A549 (cell line): Measurements from ENCODE around the gene NGFR. TPM values are rescaled to one million over a fixed set of nuclear protein-coding genes. Genes with fewer than 3 reads are reported as not detected.

ENCODE experiments used
- ATAC-seq, 2 experiments: fragments of 200-7000 bp in 1 of 2; fragments of >200 bp in 1 of 2; cut with Nextera tagmentation in 1 of 2; cut with Tn5 transposase in 1 of 2; 3 replicates each; pipeline versions ENCODE4 v1.8.0 to v1.9.1; 2018 to 2020; ENCODE audit warnings: mild to moderate bottlenecking in 1 of 2, moderate library complexity in 1 of 2
- CTCF ChIA-PET: fragments of 300-600 bp; sonication (Branson Sonifier 250); formaldehyde crosslinking; extraction: SDS; loops from one replicate; lab custom pipeline; 2021; ENCODE audit warnings: antibody characterized with exemption, inconsistent platforms; lab: Yijun Ruan, JAX
- POLR2A ChIA-PET: fragments of 350-600 bp; formaldehyde crosslinking; extraction: SDS; loops from one replicate; lab custom pipeline; 2021; ENCODE audit warnings: antibody characterized with exemption, inconsistent platforms; lab: Yijun Ruan, JAX
- DNase-seq, 2 experiments: peaks; one replicate each; pipeline versions ENCODE4 v3.0.0 to v3.0.0-alpha.2; 2011 to 2016; ENCODE audit warnings: low read depth in 1 of 2, low spot score in 1 of 2
- FAIRE-seq: peaks from 2 replicates; lab custom pipeline; 2011; peaks lifted over from hg19 to GRCh38; lab: Jason Lieb, UNC
- H3K27ac ChIP-seq, 2 experiments: fragments of >200 bp; sonication (Bioruptor Twin); formaldehyde crosslinking; 3 replicates each; pipeline ENCODE4 v1.5.1; 2016 to 2017
- H3K4me1 ChIP-seq: fragments of >200 bp; sonication (Bioruptor Twin); formaldehyde crosslinking; 3 replicates; pipeline ENCODE4 v1.6.1; 2016
- H3K4me2 ChIP-seq: fragments of >200 bp; sonication (Bioruptor Twin); formaldehyde crosslinking; 3 replicates; pipeline ENCODE4 v1.6.1; 2016
- H3K4me3 ChIP-seq: fragments of >200 bp; sonication (Bioruptor Twin); formaldehyde crosslinking; 3 replicates; pipeline ENCODE4 v1.5.1; 2016
- H3K9me3 ChIP-seq: fragments of >200 bp; sonication (Bioruptor Twin); formaldehyde crosslinking; 3 replicates; pipeline ENCODE4 v1.6.1; 2016
- CBX2 ChIP-seq: fragments of 200-600 bp; sonication (generic); IDR thresholded peaks from 2 replicates; pipeline ENCODE4 v1.6.1; 2016; ENCODE audit warnings: low read depth, mild to moderate bottlenecking, borderline replicate concordance
- CBX8 ChIP-seq: fragments of 200-600 bp; sonication (generic); IDR thresholded peaks from 2 replicates; pipeline ENCODE4 v1.6.1; 2016
- EP300 ChIP-seq, 2 experiments: fragments of >200 bp; sonication (Bioruptor Twin); formaldehyde crosslinking; IDR thresholded peaks; 2 replicates in 1 of 2; 3 replicates in 1 of 2; pipeline ENCODE4 v1.6.1; 2016 to 2017
- HOXB13 ChIP-seq: fragments of 250-450 bp; sonication (Bioruptor Pico); IDR thresholded peaks from 2 replicates; pipeline ENCODE4 v1.5.0; 2020; ENCODE audit warnings: low read depth, mild to moderate bottlenecking, moderate library complexity
- KDM1A ChIP-seq: fragments of 200-600 bp; sonication (generic); IDR thresholded peaks from 2 replicates; pipeline ENCODE4 v1.6.1; 2016; ENCODE audit warnings: low read depth, mild to moderate bottlenecking
- RARB ChIP-seq: fragments of 250-450 bp; sonication (Bioruptor Pico); IDR thresholded peaks from 2 replicates; pipeline ENCODE4 v1.8.0; 2021; ENCODE audit warnings: mild to moderate bottlenecking, moderate library complexity
- RFX5 ChIP-seq: fragments of 450-650 bp; IDR thresholded peaks from 2 replicates; pipeline ENCODE4 v1.7.1; 2014; ENCODE audit warnings: antibody characterized with exemption, mild to moderate bottlenecking, moderate library complexity
- TP53 ChIP-seq: fragments of 250-450 bp; sonication (Bioruptor Pico); IDR thresholded peaks from 2 replicates; pipeline ENCODE4 v1.5.0; 2021; ENCODE audit warnings: mild to moderate bottlenecking, moderate library complexity
- ZC3H11A ChIP-seq: fragments of 450-650 bp; IDR thresholded peaks from 2 replicates; pipeline ENCODE4 v1.6.1; 2014; ENCODE audit warnings: antibody characterized with exemption, mild to moderate bottlenecking
- ZFP36 ChIP-seq: fragments of 450-650 bp; IDR thresholded peaks from 2 replicates; pipeline ENCODE4 v1.6.1; 2014; ENCODE audit warnings: borderline replicate concordance; ENCODE audit not compliant: partially characterized antibody
- ZNF302 ChIP-seq: fragments of 250-450 bp; sonication (Bioruptor Pico); IDR thresholded peaks from 2 replicates; pipeline ENCODE4 v1.9.0; 2021; ENCODE audit warnings: inconsistent platforms, mild to moderate bottlenecking, moderate library complexity
- ZSCAN20 ChIP-seq: fragments of 250-450 bp; sonication (Bioruptor Pico); IDR thresholded peaks from 2 replicates; pipeline ENCODE4 v1.8.0; 2022; ENCODE audit warnings: mild to moderate bottlenecking, moderate library complexity
- WGBS: methylation state at CpG from one replicate; pipeline ENCODE4 v1.1.6; 2017; ENCODE audit errors: missing lambda C conversion rate; 5-methylcytosine and 5-hydroxymethylcytosine counted together
- polyA plus RNA-seq, 4 experiments: library from polyadenylated mRNA; depleted of rRNA in 3 of 4; stranded (reverse); fragments of >200 nt; fragmentation: RNase III in 1 of 4; extraction: RNeasy Plus Mini Kit Qiagen cat#74134 plus additional on column Dnase treatment in 1 of 4; gene quantifications; 2 replicates in 3 of 4; 3 replicates in 1 of 4; pipeline ENCODE4 v1.2.3, GENCODE V29; 2011 to 2017
- TF ChIP-seq, protein P1 (sequence below): IDR thresholded peaks from 2 replicates; pipeline ENCODE4 v1.6.1; 2012; ENCODE audit warnings: low read depth, borderline replicate concordance
- TF ChIP-seq, protein P2 (sequence below): fragments of 450-650 bp; IDR thresholded peaks from 2 replicates; pipeline ENCODE4 v1.6.1; 2014; ENCODE audit warnings: antibody characterized with exemption
- TF ChIP-seq, protein P3 (sequence below): fragments of >200 bp; sonication (Bioruptor Twin); formaldehyde crosslinking; IDR thresholded peaks from 3 replicates; pipeline ENCODE4 v1.6.1; 2016
- TF ChIP-seq, protein P4 (sequence below): IDR thresholded peaks from 2 replicates; pipeline ENCODE4 v1.6.1; 2012
- TF ChIP-seq, protein P5 (sequence below): fragments of 200-600 bp; sonication (generic); IDR thresholded peaks from 2 replicates; pipeline ENCODE4 v1.6.1; 2016; ENCODE audit warnings: antibody characterized with exemption, mild to moderate bottlenecking, moderate library complexity

NGFR gene
- polyA plus RNA-seq, 2 of the 4 experiments (the other 2 are of a cell fraction): 0.13 to 0.18 TPM

DNA sequence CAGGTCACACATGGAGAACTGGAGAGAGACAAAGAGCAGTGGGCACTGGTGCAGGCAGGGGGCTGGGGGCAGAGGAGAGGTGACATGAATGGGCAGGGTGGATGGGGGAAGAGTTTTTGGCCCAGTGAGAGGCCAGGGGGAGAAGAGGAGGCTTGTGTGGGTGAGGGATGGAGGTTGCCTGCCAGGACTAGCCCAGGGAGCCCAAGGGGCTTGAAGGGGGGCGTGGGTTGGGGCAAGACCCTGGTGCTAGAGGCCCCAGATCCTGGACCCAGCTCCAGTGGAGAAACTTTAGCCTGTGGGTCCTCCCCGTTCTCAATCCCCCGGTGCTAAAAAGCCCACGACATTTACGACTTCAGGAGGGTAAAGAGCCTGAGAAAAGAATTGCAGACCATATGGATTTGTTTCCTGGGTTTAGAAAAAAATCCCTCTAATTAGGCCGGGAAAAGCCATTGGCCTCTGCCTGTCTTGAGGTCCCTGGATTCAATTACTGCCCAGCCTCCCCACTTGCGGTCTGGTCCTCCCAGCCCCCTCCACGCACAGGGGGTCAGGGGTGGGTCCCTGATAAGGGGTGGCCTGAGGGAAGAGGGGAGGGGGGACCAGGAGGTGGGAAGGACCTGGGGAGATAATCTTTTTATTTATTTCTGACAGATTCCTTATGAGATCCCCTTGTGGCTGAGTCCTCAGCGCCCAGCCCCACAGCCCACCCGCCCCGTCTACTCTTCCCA is 33.0 kb downstream of the NGFR start (continued):
- TF ChIP-seq, protein P1, sequence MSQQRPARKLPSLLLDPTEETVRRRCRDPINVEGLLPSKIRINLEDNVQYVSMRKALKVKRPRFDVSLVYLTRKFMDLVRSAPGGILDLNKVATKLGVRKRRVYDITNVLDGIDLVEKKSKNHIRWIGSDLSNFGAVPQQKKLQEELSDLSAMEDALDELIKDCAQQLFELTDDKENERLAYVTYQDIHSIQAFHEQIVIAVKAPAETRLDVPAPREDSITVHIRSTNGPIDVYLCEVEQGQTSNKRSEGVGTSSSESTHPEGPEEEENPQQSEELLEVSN: no peak
- TF ChIP-seq CBX2: no peak
- TF ChIP-seq, protein P2, sequence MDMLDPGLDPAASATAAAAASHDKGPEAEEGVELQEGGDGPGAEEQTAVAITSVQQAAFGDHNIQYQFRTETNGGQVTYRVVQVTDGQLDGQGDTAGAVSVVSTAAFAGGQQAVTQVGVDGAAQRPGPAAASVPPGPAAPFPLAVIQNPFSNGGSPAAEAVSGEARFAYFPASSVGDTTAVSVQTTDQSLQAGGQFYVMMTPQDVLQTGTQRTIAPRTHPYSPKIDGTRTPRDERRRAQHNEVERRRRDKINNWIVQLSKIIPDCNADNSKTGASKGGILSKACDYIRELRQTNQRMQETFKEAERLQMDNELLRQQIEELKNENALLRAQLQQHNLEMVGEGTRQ: no peak

DNA sequence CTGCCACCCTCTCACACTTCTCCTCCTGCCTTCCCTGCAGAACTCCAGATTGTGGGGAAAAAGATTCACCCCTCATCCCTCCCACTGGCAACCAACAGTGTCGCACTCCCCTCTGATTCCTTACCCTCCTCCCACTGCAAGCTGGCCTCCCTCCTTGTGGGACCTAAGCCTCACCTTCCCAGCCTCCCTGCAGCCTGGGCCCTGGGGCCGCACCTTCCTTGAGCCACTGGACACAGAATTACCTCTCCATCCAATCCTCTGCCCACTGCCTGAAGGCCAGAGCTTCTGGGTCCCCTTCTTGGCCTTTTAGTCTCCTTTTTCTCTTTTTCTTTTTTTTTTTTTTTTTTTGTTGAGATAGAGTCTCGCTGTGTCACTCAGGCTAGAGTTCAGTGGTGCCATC is 33.9 kb downstream of the NGFR start:
- Histone ChIP-seq H3K27ac (no peak overlapping the region), H3K4me3 (no peak overlapping the region), H3K4me1 (no peaks in the 10 kb centered on the region), H3K4me2 (no peak overlapping the region), H3K9me3 (no peaks in the 10 kb centered on the region)
- no peak for FAIRE-seq
- CTCF ChIA-PET: interaction anchor here (1.0 to 2.1 kb wide), 7 partner anchors 8 to 121 kb away, joined by 3 to 15 read pairs (median 4); no protein-coding TSS in a partner anchor
- TF ChIP-seq, protein P3, sequence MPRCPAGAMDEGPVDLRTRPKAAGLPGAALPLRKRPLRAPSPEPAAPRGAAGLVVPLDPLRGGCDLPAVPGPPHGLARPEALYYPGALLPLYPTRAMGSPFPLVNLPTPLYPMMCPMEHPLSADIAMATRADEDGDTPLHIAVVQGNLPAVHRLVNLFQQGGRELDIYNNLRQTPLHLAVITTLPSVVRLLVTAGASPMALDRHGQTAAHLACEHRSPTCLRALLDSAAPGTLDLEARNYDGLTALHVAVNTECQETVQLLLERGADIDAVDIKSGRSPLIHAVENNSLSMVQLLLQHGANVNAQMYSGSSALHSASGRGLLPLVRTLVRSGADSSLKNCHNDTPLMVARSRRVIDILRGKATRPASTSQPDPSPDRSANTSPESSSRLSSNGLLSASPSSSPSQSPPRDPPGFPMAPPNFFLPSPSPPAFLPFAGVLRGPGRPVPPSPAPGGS: no peak
- no peak for TF ChIP-seq HOXB13 (CRISPR knock-in tag)
- TF ChIP-seq RARB (CRISPR knock-in tag): no peak
- TF ChIP-seq, protein P4, sequence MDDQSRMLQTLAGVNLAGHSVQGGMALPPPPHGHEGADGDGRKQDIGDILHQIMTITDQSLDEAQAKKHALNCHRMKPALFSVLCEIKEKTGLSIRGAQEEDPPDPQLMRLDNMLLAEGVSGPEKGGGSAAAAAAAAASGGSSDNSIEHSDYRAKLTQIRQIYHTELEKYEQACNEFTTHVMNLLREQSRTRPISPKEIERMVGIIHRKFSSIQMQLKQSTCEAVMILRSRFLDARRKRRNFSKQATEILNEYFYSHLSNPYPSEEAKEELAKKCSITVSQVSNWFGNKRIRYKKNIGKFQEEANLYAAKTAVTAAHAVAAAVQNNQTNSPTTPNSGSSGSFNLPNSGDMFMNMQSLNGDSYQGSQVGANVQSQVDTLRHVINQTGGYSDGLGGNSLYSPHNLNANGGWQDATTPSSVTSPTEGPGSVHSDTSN: no peak
- no peak for TF ChIP-seq RFX5
- TF ChIP-seq ZFP36: no peak
- TF ChIP-seq ZSCAN20 (CRISPR knock-in tag): no peak
- TF ChIP-seq CBX8: no peak
- no peak for TF ChIP-seq KDM1A
- no peak for TF ChIP-seq TP53 (CRISPR knock-in tag)
- TF ChIP-seq ZNF302: no peak
- TF ChIP-seq ZC3H11A: no peak
- TF ChIP-seq, protein P5, sequence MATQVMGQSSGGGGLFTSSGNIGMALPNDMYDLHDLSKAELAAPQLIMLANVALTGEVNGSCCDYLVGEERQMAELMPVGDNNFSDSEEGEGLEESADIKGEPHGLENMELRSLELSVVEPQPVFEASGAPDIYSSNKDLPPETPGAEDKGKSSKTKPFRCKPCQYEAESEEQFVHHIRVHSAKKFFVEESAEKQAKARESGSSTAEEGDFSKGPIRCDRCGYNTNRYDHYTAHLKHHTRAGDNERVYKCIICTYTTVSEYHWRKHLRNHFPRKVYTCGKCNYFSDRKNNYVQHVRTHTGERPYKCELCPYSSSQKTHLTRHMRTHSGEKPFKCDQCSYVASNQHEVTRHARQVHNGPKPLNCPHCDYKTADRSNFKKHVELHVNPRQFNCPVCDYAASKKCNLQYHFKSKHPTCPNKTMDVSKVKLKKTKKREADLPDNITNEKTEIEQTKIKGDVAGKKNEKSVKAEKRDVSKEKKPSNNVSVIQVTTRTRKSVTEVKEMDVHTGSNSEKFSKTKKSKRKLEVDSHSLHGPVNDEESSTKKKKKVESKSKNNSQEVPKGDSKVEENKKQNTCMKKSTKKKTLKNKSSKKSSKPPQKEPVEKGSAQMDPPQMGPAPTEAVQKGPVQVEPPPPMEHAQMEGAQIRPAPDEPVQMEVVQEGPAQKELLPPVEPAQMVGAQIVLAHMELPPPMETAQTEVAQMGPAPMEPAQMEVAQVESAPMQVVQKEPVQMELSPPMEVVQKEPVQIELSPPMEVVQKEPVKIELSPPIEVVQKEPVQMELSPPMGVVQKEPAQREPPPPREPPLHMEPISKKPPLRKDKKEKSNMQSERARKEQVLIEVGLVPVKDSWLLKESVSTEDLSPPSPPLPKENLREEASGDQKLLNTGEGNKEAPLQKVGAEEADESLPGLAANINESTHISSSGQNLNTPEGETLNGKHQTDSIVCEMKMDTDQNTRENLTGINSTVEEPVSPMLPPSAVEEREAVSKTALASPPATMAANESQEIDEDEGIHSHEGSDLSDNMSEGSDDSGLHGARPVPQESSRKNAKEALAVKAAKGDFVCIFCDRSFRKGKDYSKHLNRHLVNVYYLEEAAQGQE: no peak
- TF ChIP-seq EP300 (IDR thresholded peaks at IDR 0.05): no peak
- 73% methylated on average over 3 of the region's 3 CpGs for WGBS
- POLR2A ChIA-PET: interaction anchor here (0.7 kb wide), 1 partner anchor 78 kb away, joined by 7 read pairs; no protein-coding TSS in a partner anchor
- ATAC-seq: no peak
- no peak for DNase-seq
